ENCODE data around the gene GALNT7. TPM values are rescaled to one million over a fixed set of nuclear protein-coding genes. Genes with fewer than 3 reads are reported as not detected.

GALNT7 gene
- total and polyA plus RNA-seq, 2 of the 13 experiments (the other 11 are each of a cell fraction or from before 2014, with no cell fraction given) = 0.08 to 0.13 TPM

- ATAC-seq = no peak
- Histone ChIP-seq H3K27ac (ENCODE audit: extremely low read length, insufficient read depth, low read length) (no peak overlapping the region), H3K4me2 (ENCODE audit: low read depth, low read length) (no peak overlapping the region; the same call in 1 of the 2 replicates), H3K79me2 (ENCODE audit: insufficient read depth, low read length) (peaks cover 9% of the 10 kb centered on the region), H3K36me3 (replicated peaks in 1 of 2; ENCODE audit: control insufficient read depth in 1 of 2, insufficient read depth in 2 of 2, low read length in 2 of 2) (no peaks in the 10 kb centered on the region; a peak in 1 of 5 replicates), H3K4me3 (replicated peaks in 1 of 3; ENCODE audit: insufficient read depth in 1 of 3, low read depth in 2 of 3, low read length in 3 of 3) (no peak overlapping the region), H3K27me3 (ENCODE audit: control insufficient read depth in 1 of 2, insufficient read depth in 2 of 2, low read length in 2 of 2) (no peaks in the 10 kb centered on the region; a peak in 1 of 5 replicates), H2AFZ (ENCODE audit: low read length) (no peak overlapping the region), H3K4me1 (ENCODE audit: insufficient read depth, low read length) (peaks cover 6% of the 10 kb centered on the region; the same call in 1 of the 2 replicates), H3K9ac (ENCODE audit: insufficient read depth, low read depth, low read length) (no peak overlapping the region), H3K9me3 (ENCODE audit: low read length) (no peaks in the 10 kb centered on the region), H4K20me1 (ENCODE audit: insufficient read depth, low read length) (no peaks in the 10 kb centered on the region)
- no TSS peak for BruUV-seq (replicated peaks)
- CTCF ChIA-PET (ENCODE audit: low intra/inter-chr PET ratio, low total read pairs) = no interaction called here
- intact Hi-C loops (cut with micrococcal nuclease; ENCODE audit: unreplicated experiment) (no loop called here), in situ Hi-C loops (cut with HindIII; ENCODE audit: extremely low pct_ligation_motif_present, low pct_unique_long_range_greater_than_20kb) (no loop called here)
- no peak for DNase-seq (ENCODE audit: low spot score)
- POLR2A ChIA-PET = interaction anchor here (6.1 kb wide), 1 partner anchor 33 kb away, joined by 109 read pairs; the partner anchor contains the start of gene HMGB2
- FAIRE-seq = no peak
- TF ChIP-seq, protein P1, sequence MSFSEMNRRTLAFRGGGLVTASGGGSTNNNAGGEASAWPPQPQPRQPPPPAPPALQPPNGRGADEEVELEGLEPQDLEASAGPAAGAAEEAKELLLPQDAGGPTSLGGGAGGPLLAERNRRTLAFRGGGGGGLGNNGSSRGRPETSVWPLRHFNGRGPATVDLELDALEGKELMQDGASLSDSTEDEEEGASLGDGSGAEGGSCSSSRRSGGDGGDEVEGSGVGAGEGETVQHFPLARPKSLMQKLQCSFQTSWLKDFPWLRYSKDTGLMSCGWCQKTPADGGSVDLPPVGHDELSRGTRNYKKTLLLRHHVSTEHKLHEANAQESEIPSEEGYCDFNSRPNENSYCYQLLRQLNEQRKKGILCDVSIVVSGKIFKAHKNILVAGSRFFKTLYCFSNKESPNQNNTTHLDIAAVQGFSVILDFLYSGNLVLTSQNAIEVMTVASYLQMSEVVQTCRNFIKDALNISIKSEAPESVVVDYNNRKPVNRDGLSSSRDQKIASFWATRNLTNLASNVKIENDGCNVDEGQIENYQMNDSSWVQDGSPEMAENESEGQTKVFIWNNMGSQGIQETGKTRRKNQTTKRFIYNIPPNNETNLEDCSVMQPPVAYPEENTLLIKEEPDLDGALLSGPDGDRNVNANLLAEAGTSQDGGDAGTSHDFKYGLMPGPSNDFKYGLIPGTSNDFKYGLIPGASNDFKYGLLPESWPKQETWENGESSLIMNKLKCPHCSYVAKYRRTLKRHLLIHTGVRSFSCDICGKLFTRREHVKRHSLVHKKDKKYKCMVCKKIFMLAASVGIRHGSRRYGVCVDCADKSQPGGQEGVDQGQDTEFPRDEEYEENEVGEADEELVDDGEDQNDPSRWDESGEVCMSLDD (CRISPR knock-in tag; IDR thresholded peaks at IDR 0.05; ENCODE audit: borderline replicate concordance) = no peak
- TF ChIP-seq ZNF282 (IDR thresholded peaks at IDR 0.05; ENCODE audit: partially characterized antibody) (no peak), ATF2 (CRISPR knock-in tag; IDR thresholded peaks at IDR 0.05) (no peak), BORCS8-MEF2B (CRISPR knock-in tag; IDR thresholded peaks at IDR 0.05) (no peak), CERS6 (CRISPR knock-in tag; IDR thresholded peaks at IDR 0.05) (no peak), SOX5 (CRISPR knock-in tag; IDR thresholded peaks at IDR 0.05; ENCODE audit: borderline replicate concordance) (no peak), ATAD3A (CRISPR knock-in tag; IDR thresholded peaks at IDR 0.05) (no peak), FOXP4 (CRISPR knock-in tag; IDR thresholded peaks at IDR 0.05) (no peak), CREB1 (IDR thresholded peaks at IDR 0.05) (no peak), CREB1 (CRISPR knock-in tag; IDR thresholded peaks at IDR 0.05) (no peak), ZNF253 (CRISPR knock-in tag; IDR thresholded peaks at IDR 0.05; ENCODE audit: borderline replicate concordance) (no peak), SIN3B (IDR thresholded peaks at IDR 0.05; ENCODE audit: low read length) (no peak), ZMYM3 (CRISPR knock-in tag; IDR thresholded peaks at IDR 0.05) (no peak), ZFP82 (CRISPR knock-in tag; IDR thresholded peaks at IDR 0.05; ENCODE audit: borderline replicate concordance) (no peak), ZNF296 (CRISPR knock-in tag; conservative IDR thresholded peaks at IDR 0.05) (no peak), MZF1 (CRISPR knock-in tag; IDR thresholded peaks at IDR 0.05; ENCODE audit: borderline replicate concordance) (no peak), HNRNPL (IDR thresholded peaks at IDR 0.05; ENCODE audit: low read depth, low read length) (no peak), ZNF275 (CRISPR knock-in tag; IDR thresholded peaks at IDR 0.05; ENCODE audit: borderline replicate concordance) (no peak)
Measured at GRCh38 chr4:173367285-173367684, 198.7 kb downstream of the GALNT7 start.

Measured in HepG2 (cell line).